Natural killer cell (primary cell): Measurements from ENCODE around the gene DOCK8. TPM values are rescaled to one million over a fixed set of nuclear protein-coding genes. Genes with fewer than 3 reads are reported as not detected.

Experiments used
- ATAC-seq, 3 donors: fragments of 150-1000 bp in 2 of 3; fragments of 200-7000 bp in 1 of 3; cut with Tn5 transposase; 1 replicate in 1 of 3; 2 replicates in 2 of 3; pipeline ENCODE4 v1.10.0; 2021; ENCODE audit warnings: mild to moderate bottlenecking in 2 of 3, moderate library complexity in 2 of 3
- DNase-seq, 2 donors: peaks; one replicate each; pipeline versions ENCODE4 v3.0.0 to v3.0.0-alpha.2; 2013 to 2021; ENCODE audit warnings: mixed read lengths in 1 of 2
- H3K27ac ChIP-seq: one replicate; pipeline ENCODE4 v1.5.1; 2013; ENCODE audit warnings: mild to moderate bottlenecking, low read length
- H3K27me3 ChIP-seq: one replicate; pipeline ENCODE4 v1.6.1; 2013; ENCODE audit warnings: low read length; ENCODE audit not compliant: control insufficient read depth, insufficient read depth
- H3K36me3 ChIP-seq: one replicate; pipeline ENCODE4 v1.6.1; 2013; ENCODE audit warnings: low read length; ENCODE audit not compliant: control insufficient read depth, insufficient read depth
- H3K4me1 ChIP-seq: one replicate; pipeline ENCODE4 v1.6.1; 2013; ENCODE audit warnings: low read length; ENCODE audit not compliant: control insufficient read depth, insufficient read depth
- H3K4me3 ChIP-seq: one replicate; pipeline ENCODE4 v1.5.1; 2013; ENCODE audit warnings: low read length
- H3K9me3 ChIP-seq: one replicate; pipeline ENCODE4 v1.6.1; 2013; ENCODE audit warnings: low read length; ENCODE audit not compliant: control insufficient read depth, insufficient read depth
- H3K27ac Mint-ChIP-seq, 2 donors: one replicate each; pipeline ENCODE4 v1.8.0; 2022; ENCODE audit warnings: mild to moderate bottlenecking in 2 of 2, mixed read lengths in 2 of 2, moderate library complexity in 1 of 2
- H3K27me3 Mint-ChIP-seq, 2 donors: one replicate each; pipeline ENCODE4 v1.8.0; 2022; ENCODE audit warnings: low read depth in 2 of 2, mixed read lengths in 2 of 2
- H3K36me3 Mint-ChIP-seq: one replicate; pipeline ENCODE4 v1.8.0; 2022; ENCODE audit warnings: mixed read lengths
- H3K4me1 Mint-ChIP-seq, 2 donors: one replicate each; pipeline ENCODE4 v1.8.0; 2022; ENCODE audit warnings: mixed read lengths in 2 of 2
- H3K4me3 Mint-ChIP-seq: one replicate; pipeline ENCODE4 v1.8.0; 2022; ENCODE audit warnings: mild to moderate bottlenecking, moderate library complexity, mixed read lengths
- H3K9me3 Mint-ChIP-seq, 2 donors: one replicate each; pipeline ENCODE4 v1.8.0; 2022; ENCODE audit warnings: mixed read lengths in 2 of 2
- CTCF ChIP-seq: fragments of 200-600 bp; IDR thresholded peaks from one replicate; pipeline ENCODE4 v1.8.0; 2022; ENCODE audit warnings: antibody characterized with exemption
- WGBS: methylation state at CpG from one replicate; pipeline ENCODE4 v1.1.7; 2013; ENCODE audit warnings: missing lambda C conversion rate; ENCODE audit not compliant: insufficient coverage; 5-methylcytosine and 5-hydroxymethylcytosine counted together
- intact Hi-C: fragments of 100-400 bp; cut with micrococcal nuclease; formaldehyde crosslinking; loops from one replicate; pipeline ENCODE4 v1.14.2; 2022
- total RNA-seq, 4 donors: library from RNA; stranded (reverse); fragments of 120-200 nt in 1 of 4; gene quantifications; one replicate each; pipeline versions ENCODE4 v1.2.3 to v1.2.4, GENCODE V29; 2013 to 2022

Gene DOCK8
- total RNA-seq, 3 donors from 2014 or later (not counting 1 experiment from before 2014, with no cell fraction given): 156 to 211 (median 207) TPM

GRCh38 chr9:431701-432100 is 217.0 kb downstream of the DOCK8 start:
- no peaks in the 10 kb centered on the region for H3K9me3 Mint-ChIP-seq
- intact Hi-C loops: no loop called here
- no peaks in the 10 kb centered on the region for H3K9me3 ChIP-seq
- no peak for TF ChIP-seq CTCF
- DNase-seq (no peak), ATAC-seq (no peak)
- WGBS: 100% methylated on average over 1 of the region's 1 CpG
- peaks cover 97% of the 10 kb centered on the region for H3K36me3 ChIP-seq
- H3K36me3 Mint-ChIP-seq: peaks cover 55% of the 10 kb centered on the region
- H3K4me3 Mint-ChIP-seq: no peak overlapping the region
- H3K4me1 Mint-ChIP-seq: peaks cover 0 to 4% of the 10 kb centered on the region in 2 donors
- no peak overlapping the region for H3K27ac Mint-ChIP-seq
- H3K4me3 ChIP-seq: no peak overlapping the region
- no peaks in the 10 kb centered on the region for H3K4me1 ChIP-seq
- no peaks in the 10 kb centered on the region for H3K27me3 Mint-ChIP-seq
- H3K27me3 ChIP-seq: no peaks in the 10 kb centered on the region
- no peak overlapping the region for H3K27ac ChIP-seq

GRCh38 chr9:436482-436881 is 221.8 kb downstream of the DOCK8 start:
- no peak overlapping the region for H3K4me3 Mint-ChIP-seq
- intact Hi-C loops: no loop called here
- TF ChIP-seq CTCF: no peak
- no peaks in the 10 kb centered on the region for H3K27me3 Mint-ChIP-seq
- Histone ChIP-seq H3K27ac (no peak overlapping the region), H3K4me1 (no peaks in the 10 kb centered on the region), H3K4me3 (no peak overlapping the region), H3K9me3 (no peaks in the 10 kb centered on the region), H3K27me3 (no peaks in the 10 kb centered on the region), H3K36me3 (peaks cover 99% of the 10 kb centered on the region)
- ATAC-seq (no peak), DNase-seq (no peak)
- H3K9me3 Mint-ChIP-seq: no peaks in the 10 kb centered on the region
- 80% methylated on average over 1 of the region's 3 CpGs for WGBS
- H3K4me1 Mint-ChIP-seq: peaks cover 0 to 4% of the 10 kb centered on the region in 2 donors
- H3K27ac Mint-ChIP-seq: no peak overlapping the region
- peaks cover 57% of the 10 kb centered on the region for H3K36me3 Mint-ChIP-seq

GRCh38 chr9:437066-437465 is 222.4 kb downstream of the DOCK8 start:
- H3K27ac Mint-ChIP-seq: no peak overlapping the region
- H3K36me3 Mint-ChIP-seq: peaks cover 58% of the 10 kb centered on the region
- WGBS: 100% methylated on average over 1 of the region's 1 CpG
- no peaks in the 10 kb centered on the region for H3K9me3 ChIP-seq
- no peak overlapping the region for H3K4me3 Mint-ChIP-seq
- no peak overlapping the region for H3K27ac ChIP-seq
- H3K4me1 Mint-ChIP-seq: peaks cover 0 to 4% of the 10 kb centered on the region in 2 donors
- DNase-seq: no peak
- no peak for ATAC-seq
- no peaks in the 10 kb centered on the region for H3K27me3 ChIP-seq
- no peak for TF ChIP-seq CTCF
- H3K27me3 Mint-ChIP-seq: no peaks in the 10 kb centered on the region
- no peaks in the 10 kb centered on the region for H3K4me1 ChIP-seq
- H3K9me3 Mint-ChIP-seq: no peaks in the 10 kb centered on the region
- intact Hi-C loops: no loop called here
- no peak overlapping the region for H3K4me3 ChIP-seq
- H3K36me3 ChIP-seq: peaks cover 99% of the 10 kb centered on the region

- H3K36me3 ChIP-seq: peaks cover 99% of the 10 kb centered on the region
- no peak for ATAC-seq
- peaks cover 0 to 4% of the 10 kb centered on the region in 2 donors for H3K4me1 Mint-ChIP-seq
- no peak for DNase-seq
- no peaks in the 10 kb centered on the region for H3K9me3 ChIP-seq
- H3K4me1 ChIP-seq: no peaks in the 10 kb centered on the region
- H3K27ac Mint-ChIP-seq: no peak overlapping the region
- H3K27ac ChIP-seq: no peak overlapping the region
- H3K9me3 Mint-ChIP-seq: no peaks in the 10 kb centered on the region
- H3K4me3 Mint-ChIP-seq: no peak overlapping the region
- no peaks in the 10 kb centered on the region for H3K27me3 ChIP-seq
- intact Hi-C loops: no loop called here
- 94% methylated on average over 1 of the region's 1 CpG for WGBS
- H3K27me3 Mint-ChIP-seq: no peaks in the 10 kb centered on the region
- no peak for TF ChIP-seq CTCF
- no peak overlapping the region for H3K4me3 ChIP-seq
- peaks cover 58% of the 10 kb centered on the region for H3K36me3 Mint-ChIP-seq
Measured at GRCh38 chr9:437574-438001, 222.9 kb downstream of the DOCK8 start.
